T-helper 2 cell treated with Interferon-gamma antibody and Interleukin-4, amounts not matched to agents 5 μg/mL and 100 μg/mL, for 36 hours (primary cell): ENCODE data around the gene STX3.
"Not testable (repeated sequence)": the region's sequence is repeated elsewhere in the genome, so short reads cannot be mapped to it uniquely, and the experiment has no call there.

Experiments
- DNase-seq: peaks from one replicate; pipeline ENCODE4 v3.0.0; 2021; ENCODE audit warnings: low spot score
- H3K27ac Mint-ChIP-seq: one replicate; pipeline ENCODE4 v1.8.0; 2021; ENCODE audit warnings: mild to moderate bottlenecking, mixed read lengths
- H3K27me3 Mint-ChIP-seq: one replicate; pipeline ENCODE4 v1.8.0; 2021; ENCODE audit warnings: low read depth, mixed read lengths
- H3K36me3 Mint-ChIP-seq: one replicate; pipeline ENCODE4 v1.8.0; 2021; ENCODE audit warnings: low read depth, mixed read lengths
- H3K4me1 Mint-ChIP-seq: one replicate; pipeline ENCODE4 v1.8.0; 2021; ENCODE audit warnings: low read depth, mixed read lengths
- H3K4me3 Mint-ChIP-seq: one replicate; pipeline ENCODE4 v1.8.0; 2022; ENCODE audit warnings: mild to moderate bottlenecking, moderate library complexity, mixed read lengths
- H3K9me3 Mint-ChIP-seq: one replicate; pipeline ENCODE4 v1.8.0; 2021; ENCODE audit warnings: mixed read lengths

Gene STX3

GRCh38 chr11:59767225-59767611 is 12.0 kb downstream of the STX3 start:
- H3K27ac Mint-ChIP-seq, result peak overlapping the region; percentile 65
- peaks cover 28% of the 10 kb centered on the region for H3K4me1 Mint-ChIP-seq
- H3K4me3 Mint-ChIP-seq, result no peak overlapping the region
- peak; percentile 44 for DNase-seq
- no peaks in the 10 kb centered on the region for H3K9me3 Mint-ChIP-seq
- H3K27me3 Mint-ChIP-seq, result peaks cover 13% of the 10 kb centered on the region
- H3K36me3 Mint-ChIP-seq, result peaks cover 12% of the 10 kb centered on the region

GRCh38 chr11:59769111-59769510 is 13.9 kb downstream of the STX3 start:
- no peak for DNase-seq
- Mint-ChIP-seq H3K4me1 (peaks cover 42% of the 10 kb centered on the region), H3K27ac (no peak overlapping the region), H3K9me3 (no peaks in the 10 kb centered on the region), H3K36me3 (peaks cover 12% of the 10 kb centered on the region), H3K27me3 (peaks cover 7% of the 10 kb centered on the region), H3K4me3 (no peak overlapping the region)

- H3K27ac Mint-ChIP-seq, result no peak overlapping the region
- peaks cover 7% of the 10 kb centered on the region for H3K27me3 Mint-ChIP-seq
- H3K4me1 Mint-ChIP-seq, result peaks cover 42% of the 10 kb centered on the region
- H3K9me3 Mint-ChIP-seq, result no peaks in the 10 kb centered on the region
- H3K4me3 Mint-ChIP-seq, result no peak overlapping the region
- DNase-seq, result no peak
- peaks cover 13% of the 10 kb centered on the region for H3K36me3 Mint-ChIP-seq
Measured at GRCh38 chr11:59769828-59770227, 14.7 kb downstream of the STX3 start.

GRCh38 chr11:59770319-59770718 is 15.1 kb downstream of the STX3 start:
- H3K4me1 Mint-ChIP-seq, result peaks cover 39% of the 10 kb centered on the region
- H3K4me3 Mint-ChIP-seq, result no peak overlapping the region
- no peaks in the 10 kb centered on the region for H3K9me3 Mint-ChIP-seq
- H3K27me3 Mint-ChIP-seq, result peaks cover 3% of the 10 kb centered on the region
- no peak for DNase-seq
- peaks cover 15% of the 10 kb centered on the region for H3K36me3 Mint-ChIP-seq
- peak overlapping the region; percentile 44 for H3K27ac Mint-ChIP-seq

GRCh38 chr11:59770869-59771268 is 15.7 kb downstream of the STX3 start:
- H3K4me1 Mint-ChIP-seq, result peaks cover 41% of the 10 kb centered on the region
- peak overlapping the region; percentile 44 for H3K27ac Mint-ChIP-seq
- no peaks in the 10 kb centered on the region for H3K9me3 Mint-ChIP-seq
- H3K36me3 Mint-ChIP-seq, result peaks cover 19% of the 10 kb centered on the region
- H3K27me3 Mint-ChIP-seq, result peaks cover 3% of the 10 kb centered on the region
- DNase-seq, result no peak
- no peak overlapping the region for H3K4me3 Mint-ChIP-seq

GRCh38 chr11:59771605-59772004 is 16.4 kb downstream of the STX3 start:
- H3K4me3 Mint-ChIP-seq, result peak overlapping the region; percentile 63
- H3K4me1 Mint-ChIP-seq, result peaks cover 42% of the 10 kb centered on the region
- peaks cover 22% of the 10 kb centered on the region for H3K36me3 Mint-ChIP-seq
- DNase-seq, result no peak
- H3K27ac Mint-ChIP-seq, result peak overlapping the region; percentile 78
- H3K27me3 Mint-ChIP-seq, result no peaks in the 10 kb centered on the region
- no peaks in the 10 kb centered on the region for H3K9me3 Mint-ChIP-seq

- Mint-ChIP-seq H3K36me3 (peaks cover 35% of the 10 kb centered on the region), H3K9me3 (no peaks in the 10 kb centered on the region), H3K27me3 (no peaks in the 10 kb centered on the region), H3K4me3 (peak overlapping the region; percentile 63), H3K27ac (peak overlapping the region; percentile 78), H3K4me1 (peaks cover 55% of the 10 kb centered on the region)
- DNase-seq, result no peak
Measured at GRCh38 chr11:59773083-59773440, 17.9 kb downstream of the STX3 start.

GRCh38 chr11:59776210-59777066 is 21.3 kb downstream of the STX3 start:
- Mint-ChIP-seq H3K4me3 (no peak overlapping the region), H3K4me1 (peaks cover 52% of the 10 kb centered on the region), H3K27ac (no peak overlapping the region), H3K36me3 (peaks cover 53% of the 10 kb centered on the region), H3K9me3 (peaks cover under 1% of the 10 kb centered on the region), H3K27me3 (no peaks in the 10 kb centered on the region)
- DNase-seq, result no peak

- DNase-seq, result no peak
- Mint-ChIP-seq H3K9me3 (peaks cover 5% of the 10 kb centered on the region), H3K36me3 (peaks cover 56% of the 10 kb centered on the region), H3K27me3 (no peaks in the 10 kb centered on the region), H3K27ac (no peak overlapping the region), H3K4me3 (no peak overlapping the region), H3K4me1 (peaks cover 49% of the 10 kb centered on the region)
Measured at GRCh38 chr11:59777104-59777503, 21.9 kb downstream of the STX3 start.

- DNase-seq, result no peak
- H3K27ac Mint-ChIP-seq, result no peak overlapping the region
- peaks cover 45% of the 10 kb centered on the region for H3K4me1 Mint-ChIP-seq
- no peak overlapping the region for H3K4me3 Mint-ChIP-seq
- no peaks in the 10 kb centered on the region for H3K27me3 Mint-ChIP-seq
- peaks cover 57% of the 10 kb centered on the region for H3K36me3 Mint-ChIP-seq
- H3K9me3 Mint-ChIP-seq, result peaks cover 9% of the 10 kb centered on the region
Measured at GRCh38 chr11:59778122-59778521, 22.9 kb downstream of the STX3 start.

- Mint-ChIP-seq H3K4me1 (peaks cover 52% of the 10 kb centered on the region), H3K27ac (no peak overlapping the region), H3K9me3 (peaks cover 15% of the 10 kb centered on the region), H3K4me3 (no peak overlapping the region), H3K27me3 (no peaks in the 10 kb centered on the region), H3K36me3 (peaks cover 59% of the 10 kb centered on the region)
- DNase-seq, result no peak
Measured at GRCh38 chr11:59779487-59779886, 24.3 kb downstream of the STX3 start.

- Mint-ChIP-seq H3K27me3 (no peaks in the 10 kb centered on the region), H3K27ac (no peak overlapping the region), H3K36me3 (peaks cover 61% of the 10 kb centered on the region), H3K4me1 (peaks cover 51% of the 10 kb centered on the region), H3K4me3 (no peak overlapping the region), H3K9me3 (peaks cover 16% of the 10 kb centered on the region)
- no peak for DNase-seq
Measured at GRCh38 chr11:59782080-59782479, 26.9 kb downstream of the STX3 start.

GRCh38 chr11:59783632-59784090 is 28.5 kb downstream of the STX3 start:
- H3K36me3 Mint-ChIP-seq, result peaks cover 59% of the 10 kb centered on the region
- H3K27me3 Mint-ChIP-seq, result no peaks in the 10 kb centered on the region
- peak overlapping the region; percentile 62 for H3K27ac Mint-ChIP-seq
- peaks cover 45% of the 10 kb centered on the region for H3K4me1 Mint-ChIP-seq
- peak overlapping the region; percentile 13 for H3K4me3 Mint-ChIP-seq
- H3K9me3 Mint-ChIP-seq, result peaks cover 16% of the 10 kb centered on the region
- peak; percentile 8 for DNase-seq

GRCh38 chr11:59784441-59784840 is 29.3 kb downstream of the STX3 start:
- peak overlapping the region; percentile 47 for H3K27ac Mint-ChIP-seq
- peaks cover 43% of the 10 kb centered on the region for H3K4me1 Mint-ChIP-seq
- H3K9me3 Mint-ChIP-seq, result peaks cover 16% of the 10 kb centered on the region
- H3K27me3 Mint-ChIP-seq, DNase-seq: not testable (repeated sequence)
- H3K36me3 Mint-ChIP-seq, result peaks cover 59% of the 10 kb centered on the region
- peak overlapping the region; percentile 13 for H3K4me3 Mint-ChIP-seq
